PC-9 (cell line): ENCODE data around the gene ITGB4.

Source experiments
- CTCF ChIP-seq: fragments of 200-600 bp; sonication (generic); conservative IDR thresholded peaks from 2 replicates; pipeline ENCODE4 v1.6.1; 2017; ENCODE audit warnings: mixed run types, antibody characterized with exemption, mild to moderate bottlenecking, moderate library complexity
- EZH2 ChIP-seq: fragments of 200-600 bp; sonication (generic); IDR thresholded peaks from 2 replicates; pipeline ENCODE4 v1.8.0; 2017; ENCODE audit warnings: antibody characterized with exemption, low read depth

GRCh38 chr17:75684249-75684648 lies 37.0 kb upstream of the ITGB4 start:
- no peak for TF ChIP-seq CTCF
- TF ChIP-seq EZH2 = no peak
